Endothelial cell of umbilical vein (primary cell): Measurements from ENCODE around the gene TBX2. TPM values are rescaled to one million over a fixed set of nuclear protein-coding genes. Genes with fewer than 3 reads are reported as not detected.
"Not testable (repeated sequence)": the region's sequence is repeated elsewhere in the genome, so short reads cannot be mapped to it uniquely, and the experiment has no call there.

Experiments
- BruUV-seq: library from RNA; stranded (reverse); fragments of 400-500 nt; replicated peaks from 2 replicates; lab custom pipeline; 2021; lab: Mats Ljungman, UMichigan
- CTCF ChIA-PET: fragments of 300-600, 350-600 bp; sonication (Branson Sonifier 250); formaldehyde crosslinking; loops from one replicate; lab custom pipeline; 2021; ENCODE audit warnings: antibody characterized with exemption, inconsistent platforms; lab: Charles Lee
- POLR2A ChIA-PET: fragments of 300-600, 350-600 bp; sonication (Branson Sonifier 250); formaldehyde crosslinking; loops from one replicate; lab custom pipeline; 2021; ENCODE audit warnings: antibody characterized with exemption, inconsistent platforms; lab: Charles Lee
- DNase-seq: peaks from one replicate; pipeline ENCODE4 v3.0.0-alpha.2; 2011; ENCODE audit warnings: low read depth, low spot score
- FAIRE-seq: peaks from 2 replicates; lab custom pipeline; 2011; peaks lifted over from hg19 to GRCh38; lab: Jason Lieb, UNC
- H2AFZ ChIP-seq: 2 replicates; pipeline ENCODE4 v1.6.0; 2012; ENCODE audit warnings: low read depth, low read length, control low read depth, inconsistent platforms
- H3K27ac ChIP-seq: 2 replicates; pipeline ENCODE4 v1.5.1; 2011; ENCODE audit warnings: low read depth, mild to moderate bottlenecking, control low read depth, low read length, moderate library complexity; ENCODE audit not compliant: insufficient read depth
- H3K27me3 ChIP-seq, 2 experiments: 2 replicates each; pipeline versions ENCODE4 v1.6.0 to v1.6.1; 2011; ENCODE audit warnings: low read length in 2 of 2, mixed read lengths in 1 of 2; ENCODE audit not compliant: control insufficient read depth in 2 of 2, insufficient read depth in 2 of 2
- H3K36me3 ChIP-seq, 2 experiments: 2 replicates in 1 of 2; 3 replicates in 1 of 2; pipeline ENCODE4 v1.5.1; 2011; ENCODE audit warnings: low read length in 2 of 2, mild to moderate bottlenecking in 1 of 2, moderate library complexity in 1 of 2; ENCODE audit not compliant: control insufficient read depth in 2 of 2, insufficient read depth in 2 of 2; ENCODE audit errors: extremely low read depth in 1 of 2
- H3K4me1 ChIP-seq: 3 replicates; pipeline ENCODE4 v1.5.1; 2011; ENCODE audit warnings: mild to moderate bottlenecking, low read length; ENCODE audit not compliant: control insufficient read depth, insufficient read depth; ENCODE audit errors: extremely low read depth
- H3K4me2 ChIP-seq: 2 replicates; pipeline ENCODE4 v1.6.1; 2011; ENCODE audit warnings: low read length, control low read depth, mixed read lengths; ENCODE audit not compliant: insufficient read depth
- H3K4me3 ChIP-seq, 3 experiments: fragments of 200-600 bp in 1 of 3; sonication (generic), shearing (Covaris generic) in 1 of 3; replicated peaks in 1 of 3; 2 replicates each; pipeline ENCODE4 v1.5.1; 2011 to 2016; ENCODE audit warnings: control low read depth in 3 of 3, low read length in 3 of 3, mild to moderate bottlenecking in 2 of 3, inconsistent platforms in 1 of 3, low read depth in 1 of 3, moderate library complexity in 1 of 3; ENCODE audit not compliant: insufficient read depth in 1 of 3
- H3K79me2 ChIP-seq: 2 replicates; pipeline ENCODE4 v1.6.0; 2012; ENCODE audit warnings: low read length, inconsistent platforms; ENCODE audit not compliant: control insufficient read depth, insufficient read depth
- H3K9ac ChIP-seq: replicated peaks from 2 replicates; pipeline ENCODE3; 2011; ENCODE audit warnings: low read length, control low read depth; ENCODE audit not compliant: insufficient read depth; ENCODE audit errors: extremely low read depth
- H3K9me1 ChIP-seq: replicated peaks from 3 replicates; pipeline ENCODE4 v1.6.0; 2011; ENCODE audit warnings: mild to moderate bottlenecking, low read length; ENCODE audit not compliant: control insufficient read depth, insufficient read depth; ENCODE audit errors: extremely low read depth
- H3K9me3 ChIP-seq: replicated peaks from 2 replicates; pipeline ENCODE4 v1.5.1; 2012; ENCODE audit warnings: low read length, inconsistent platforms; ENCODE audit not compliant: control insufficient read depth, insufficient read depth
- H4K20me1 ChIP-seq: replicated peaks from 2 replicates; pipeline ENCODE3; 2011; ENCODE audit warnings: mild to moderate bottlenecking, low read length; ENCODE audit not compliant: control insufficient read depth, insufficient read depth; ENCODE audit errors: extremely low read depth
- CTCF ChIP-seq, 2 donors: IDR thresholded peaks; 1 replicate in 1 of 2; 2 replicates in 1 of 2; pipeline ENCODE4 v1.5.1; 2011; ENCODE audit warnings: low read length in 2 of 2, mild to moderate bottlenecking in 2 of 2, moderate library complexity in 2 of 2, control low read depth in 1 of 2, inconsistent platforms in 1 of 2, low read depth in 1 of 2; ENCODE audit not compliant: insufficient read depth in 1 of 2; ENCODE audit errors: extremely low read depth in 1 of 2
- EZH2 ChIP-seq: IDR thresholded peaks from 2 replicates; pipeline ENCODE4 v1.6.1; 2012; ENCODE audit warnings: borderline replicate concordance, low read depth, mild to moderate bottlenecking, moderate library complexity, low read length, inconsistent platforms; ENCODE audit not compliant: severe bottlenecking
- FOS ChIP-seq: IDR thresholded peaks from 2 replicates; pipeline ENCODE4 v1.6.1; 2011; ENCODE audit warnings: mild to moderate bottlenecking, low read length, moderate library complexity, borderline replicate concordance; ENCODE audit not compliant: insufficient read depth
- GATA2 ChIP-seq: IDR thresholded peaks from 2 replicates; pipeline ENCODE4 v1.7.0; 2011; ENCODE audit warnings: low read depth, mild to moderate bottlenecking, moderate library complexity, mixed read lengths, low read length; ENCODE audit not compliant: insufficient read length, insufficient read depth
- JUN ChIP-seq: IDR thresholded peaks from 2 replicates; pipeline ENCODE4 v1.6.1; 2011; ENCODE audit warnings: borderline replicate concordance, low read depth; ENCODE audit not compliant: insufficient read length, insufficient read depth
- MAX ChIP-seq: IDR thresholded peaks from 2 replicates; pipeline ENCODE4 v1.6.1; 2011; ENCODE audit not compliant: insufficient read depth, insufficient read length
- MYC ChIP-seq: IDR thresholded peaks from one replicate; pipeline ENCODE4 v1.6.1; 2011; ENCODE audit warnings: mild to moderate bottlenecking, low read depth, low read length
- POLR2A ChIP-seq: IDR thresholded peaks from 2 replicates; pipeline ENCODE4 v1.6.1; 2012; ENCODE audit warnings: low read depth, mild to moderate bottlenecking, control low read depth, low read length
- POLR2AphosphoS5 ChIP-seq: IDR thresholded peaks from 2 replicates; pipeline ENCODE4 v1.6.1; 2012; ENCODE audit warnings: low read depth, mild to moderate bottlenecking, control low read depth, low read length, moderate library complexity; ENCODE audit not compliant: insufficient read depth
- dilution Hi-C: fragments of 300-500 bp; cut with MboI; formaldehyde crosslinking; loops from one replicate; pipeline ENCODE4 v1.15.0; 2019; ENCODE audit warnings: low sequenced_read_pairs; ENCODE audit not compliant: extremely low pct_ligation_motif_present
- intact Hi-C: fragments of 100-400 bp; cut with micrococcal nuclease; formaldehyde crosslinking; loops from one replicate; pipeline ENCODE4 v1.10.0; 2022
- polyA plus RNA-seq, 4 experiments: library from polyadenylated mRNA; depleted of rRNA in 3 of 4; stranded (reverse) in 3 of 4; unstranded in 1 of 4; fragments of >200 nt; gene quantifications; 2 replicates each; pipeline versions ENCODE4 v1.2.1 to v1.2.3, GENCODE V29; 2011 to 2012; ENCODE audit warnings: missing spikeins in 1 of 4
- total RNA-seq: library from RNA; stranded (reverse); gene quantifications from 2 replicates; pipeline ENCODE4 v1.2.3, GENCODE V29; 2021

TBX2 gene
- total and polyA plus RNA-seq, 2 donors (not counting 3 experiments of a cell fraction or from before 2014, with no cell fraction given), result not detected

GRCh38 chr17:61359513-61359912 is 40.1 kb upstream of the TBX2 start:
- H3K9me3 ChIP-seq, FAIRE-seq, DNase-seq, H3K79me2 ChIP-seq, H3K4me1 ChIP-seq, H3K36me3 ChIP-seq, H3K9me1 ChIP-seq, H3K27ac ChIP-seq, H3K4me2 ChIP-seq, H3K9ac ChIP-seq, H4K20me1 ChIP-seq, dilution Hi-C loops, intact Hi-C loops, BruUV-seq, H3K4me3 ChIP-seq, H2AFZ ChIP-seq: not testable (repeated sequence)
- ChIA-PET CTCF (interaction anchor here (0.6 to 2.1 kb wide), 11 partner anchors 10 to 639 kb away, joined by 3 to 11 read pairs (median 4); no protein-coding TSS in a partner anchor), POLR2A (interaction anchor here (0.6 kb wide), 1 partner anchor 18 kb away, joined by 3 read pairs; no protein-coding TSS in a partner anchor)
- peaks cover 4 to 12% of the 10 kb centered on the region in 2 experiments for H3K27me3 ChIP-seq

- no peaks in the 10 kb centered on the region for H3K9me3 ChIP-seq
- POLR2A ChIA-PET, result no interaction called here
- no peaks in the 10 kb centered on the region for H3K79me2 ChIP-seq
- no TSS peak for BruUV-seq
- no peak overlapping the region for H3K4me2 ChIP-seq
- DNase-seq (no peak), FAIRE-seq (no peak)
- no peak for TF ChIP-seq JUN
- no peak for TF ChIP-seq GATA2
- TF ChIP-seq POLR2AphosphoS5, result no peak
- TF ChIP-seq POLR2A, result no peak
- no peak for TF ChIP-seq EZH2
- no peak for TF ChIP-seq MYC
- no peak for TF ChIP-seq FOS
- TF ChIP-seq MAX, result no peak
- no peak for TF ChIP-seq CTCF (IDR thresholded peaks at IDR 0.05; ENCODE audit: extremely low read depth in 1 of 2, insufficient read depth in 1 of 2, low read depth in 1 of 2, low read length in 2 of 2)
- no peaks in the 10 kb centered on the region for H3K36me3 ChIP-seq
- peaks cover 4 to 12% of the 10 kb centered on the region in 2 experiments for H3K27me3 ChIP-seq
- H4K20me1 ChIP-seq, result no peaks in the 10 kb centered on the region
- no peak overlapping the region for H3K4me3 ChIP-seq
- no peaks in the 10 kb centered on the region for H3K4me1 ChIP-seq
- no peaks in the 10 kb centered on the region for H3K9me1 ChIP-seq
- no peak overlapping the region for H2AFZ ChIP-seq
- dilution Hi-C loops (no loop called here), intact Hi-C loops (no loop called here)
- CTCF ChIA-PET, result interaction anchor here (0.6 to 2.1 kb wide), 4 partner anchors 11 to 640 kb away, joined by 3 to 11 read pairs (median 4); no protein-coding TSS in a partner anchor
- no peak overlapping the region for H3K9ac ChIP-seq
- no peak overlapping the region for H3K27ac ChIP-seq
Measured at GRCh38 chr17:61360318-61360943, 39.2 kb upstream of the TBX2 start.
